IMR-90 (cell line): Measurements from ENCODE around the gene GUCY1B1. TPM values are rescaled to one million over a fixed set of nuclear protein-coding genes. Genes with fewer than 3 reads are reported as not detected.

Experiments used
- ATAC-seq: fragments of 200-7000 bp; cut with Tn5 transposase; 2 replicates; pipeline ENCODE4 v1.9.1; 2020; ENCODE audit warnings: low read depth, mild to moderate bottlenecking, moderate library complexity
- BruUV-seq: library from RNA; stranded (reverse); fragments of 400-500 nt; replicated peaks from 2 replicates; lab custom pipeline; 2021; lab: Mats Ljungman, UMichigan
- CTCF ChIA-PET: fragments of 300-600 bp; formaldehyde crosslinking; extraction: SDS; loops from one replicate; lab custom pipeline; 2021; ENCODE audit warnings: antibody characterized with exemption; lab: Yijun Ruan, JAX
- POLR2A ChIA-PET: fragments of 300-600 bp; sonication (Branson Sonifier 250); formaldehyde crosslinking; loops from one replicate; lab custom pipeline; 2022; ENCODE audit warnings: antibody characterized with exemption; ENCODE audit not compliant: unreplicated experiment; lab: Charles Lee
- DNase-seq: peaks from one replicate; pipeline ENCODE4 v3.0.0; 2013
- H2AFZ ChIP-seq: replicated peaks from 2 replicates; pipeline ENCODE3; 2013; ENCODE audit warnings: low read length, mild to moderate bottlenecking; ENCODE audit not compliant: poor library complexity
- H2AK5ac ChIP-seq: 2 replicates; pipeline ENCODE4 v1.6.1; 2013; ENCODE audit warnings: low read depth, low read length, inconsistent platforms
- H2AK9ac ChIP-seq: replicated peaks from 2 replicates; pipeline ENCODE3; 2013; ENCODE audit warnings: mild to moderate bottlenecking, low read depth, low read length, moderate library complexity; ENCODE audit not compliant: poor library complexity
- H2BK120ac ChIP-seq: 2 replicates; pipeline ENCODE4 v1.6.1; 2013; ENCODE audit warnings: low read depth, low read length, inconsistent platforms
- H2BK15ac ChIP-seq: 3 replicates; pipeline ENCODE4 v1.6.1; 2013; ENCODE audit warnings: low read depth, low read length, inconsistent platforms
- H2BK20ac ChIP-seq: 2 replicates; pipeline ENCODE4 v1.6.1; 2013; ENCODE audit warnings: low read depth, mild to moderate bottlenecking, inconsistent platforms, low read length, moderate library complexity
- H2BK5ac ChIP-seq: 2 replicates; pipeline ENCODE4 v1.6.1; 2013; ENCODE audit warnings: mild to moderate bottlenecking, low read depth, low read length, inconsistent platforms; ENCODE audit not compliant: poor library complexity, severe bottlenecking
- H3K14ac ChIP-seq: replicated peaks from 2 replicates; pipeline ENCODE4 v1.6.1; 2013; ENCODE audit warnings: low read depth, low read length, inconsistent platforms
- H3K18ac ChIP-seq: 2 replicates; pipeline ENCODE4 v1.6.1; 2013; ENCODE audit warnings: low read depth, low read length, control low read depth
- H3K23ac ChIP-seq: 2 replicates; pipeline ENCODE4 v1.6.1; 2013; ENCODE audit warnings: low read depth, low read length, inconsistent platforms
- H3K27ac ChIP-seq: 2 replicates; pipeline ENCODE4 v1.5.1; 2013; ENCODE audit warnings: mild to moderate bottlenecking, control low read depth, low read length; ENCODE audit not compliant: insufficient read depth
- H3K27me3 ChIP-seq: 2 replicates; pipeline ENCODE4 v1.6.1; 2013; ENCODE audit warnings: low read length; ENCODE audit not compliant: control insufficient read depth, insufficient read depth
- H3K36me3 ChIP-seq: 2 replicates; pipeline ENCODE4 v1.6.1; 2013; ENCODE audit warnings: low read length, mixed read lengths; ENCODE audit not compliant: control insufficient read depth, insufficient read depth
- H3K4ac ChIP-seq: 2 replicates; pipeline ENCODE4 v1.6.1; 2013; ENCODE audit warnings: low read depth, low read length, inconsistent platforms
- H3K4me1 ChIP-seq: 2 replicates; pipeline ENCODE4 v1.6.1; 2013; ENCODE audit warnings: low read length, mixed read lengths; ENCODE audit not compliant: control insufficient read depth, insufficient read depth
- H3K4me2 ChIP-seq: 2 replicates; pipeline ENCODE4 v1.6.1; 2013; ENCODE audit warnings: low read depth, mild to moderate bottlenecking, control low read depth, low read length, moderate library complexity
- H3K4me3 ChIP-seq: 2 replicates; pipeline ENCODE4 v1.5.1; 2013; ENCODE audit warnings: low read depth, mild to moderate bottlenecking, control low read depth, low read length, moderate library complexity; ENCODE audit not compliant: insufficient read depth
- H3K56ac ChIP-seq: 2 replicates; pipeline ENCODE4 v1.6.1; 2013; ENCODE audit warnings: low read length, inconsistent platforms; ENCODE audit not compliant: insufficient read depth; ENCODE audit errors: extremely low read depth
- H3K79me1 ChIP-seq, 2 experiments: 2 replicates each; pipeline ENCODE4 v1.6.1; 2013; ENCODE audit warnings: low read length in 2 of 2, inconsistent platforms in 1 of 2, low read depth in 1 of 2
- H3K9ac ChIP-seq: 2 replicates; pipeline ENCODE4 v1.6.1; 2013; ENCODE audit warnings: low read depth, low read length, control low read depth
- H3K9me1 ChIP-seq: 2 replicates; pipeline ENCODE4 v1.6.1; 2013; ENCODE audit warnings: low read length, inconsistent platforms; ENCODE audit not compliant: insufficient read depth
- H3K9me3 ChIP-seq: 2 replicates; pipeline ENCODE4 v1.6.1; 2013; ENCODE audit warnings: low read length; ENCODE audit not compliant: control insufficient read depth, insufficient read depth
- H4K20me1 ChIP-seq: 2 replicates; pipeline ENCODE4 v1.6.1; 2013; ENCODE audit warnings: low read length, inconsistent platforms; ENCODE audit not compliant: insufficient read depth
- H4K5ac ChIP-seq: 2 replicates; pipeline ENCODE4 v1.6.1; 2013; ENCODE audit warnings: mild to moderate bottlenecking, low read depth, low read length, control low read depth
- H4K8ac ChIP-seq, 2 experiments: 2 replicates each; pipeline ENCODE4 v1.6.1; 2013; ENCODE audit warnings: low read depth in 2 of 2, low read length in 2 of 2, control low read depth in 1 of 2, inconsistent platforms in 1 of 2
- H4K91ac ChIP-seq: 2 replicates; pipeline ENCODE4 v1.6.1; 2013; ENCODE audit warnings: low read depth, low read length, inconsistent platforms; ENCODE audit not compliant: insufficient read depth
- CEBPB ChIP-seq: IDR thresholded peaks from 2 replicates; pipeline ENCODE4 v1.6.1; 2012; ENCODE audit warnings: low read depth, low read length, improper control_type of control experiment
- CTCF ChIP-seq: conservative IDR thresholded peaks from 2 replicates; pipeline ENCODE4 v1.5.1; 2012; ENCODE audit warnings: mild to moderate bottlenecking, low read depth, low read length, improper control_type of control experiment
- ELK1 ChIP-seq: fragments of 150-350 bp; IDR thresholded peaks from 2 replicates; pipeline ENCODE4 v1.6.1; 2016; ENCODE audit warnings: low read depth, mild to moderate bottlenecking, low read length, moderate library complexity, borderline replicate concordance
- FOS ChIP-seq: fragments of 150-350 bp; IDR thresholded peaks from 2 replicates; pipeline ENCODE4 v1.6.1; 2016; ENCODE audit warnings: low read depth, low read length
- MAFK ChIP-seq: IDR thresholded peaks from 2 replicates; pipeline ENCODE4 v1.6.1; 2012; ENCODE audit warnings: low read depth, low read length, improper control_type of control experiment
- MAZ ChIP-seq: IDR thresholded peaks from 2 replicates; pipeline ENCODE4 v1.6.1; 2012; ENCODE audit warnings: low read depth, mild to moderate bottlenecking, low read length, improper control_type of control experiment, moderate library complexity, borderline replicate concordance
- MXI1 ChIP-seq: IDR thresholded peaks from 2 replicates; pipeline ENCODE4 v1.6.1; 2012; ENCODE audit warnings: low read depth, mild to moderate bottlenecking, low read length, moderate library complexity, borderline replicate concordance
- NFE2L2 ChIP-seq: fragments of 150-350 bp; IDR thresholded peaks from 2 replicates; pipeline ENCODE4 v1.6.1; 2016; ENCODE audit warnings: low read depth, mild to moderate bottlenecking, low read length
- POLR2A ChIP-seq: IDR thresholded peaks from 2 replicates; pipeline ENCODE4 v1.6.1; 2012; ENCODE audit warnings: mild to moderate bottlenecking, low read depth, low read length
- RAD21 ChIP-seq: IDR thresholded peaks from 2 replicates; pipeline ENCODE4 v1.6.1; 2012; ENCODE audit warnings: low read length, improper control_type of control experiment
- USF2 ChIP-seq: fragments of 150-350 bp; IDR thresholded peaks from 2 replicates; pipeline ENCODE4 v1.6.1; 2017; ENCODE audit warnings: mild to moderate bottlenecking, antibody characterized with exemption, low read length, low read depth
- WGBS, 2 experiments: methylation state at CpG; one replicate each; pipeline versions ENCODE4 v1.1.5 to v1.1.7; 2013; ENCODE audit warnings: missing lambda C conversion rate in 2 of 2; ENCODE audit not compliant: insufficient read length in 1 of 2; ENCODE audit errors: extremely low coverage in 2 of 2; 5-methylcytosine and 5-hydroxymethylcytosine counted together
- dilution Hi-C: fragments of 300-500 bp; cut with HindIII; formaldehyde crosslinking; loops from one replicate; pipeline ENCODE4 v1.14.3; 2018; ENCODE audit warnings: low sequenced_read_pairs; ENCODE audit not compliant: unreplicated experiment
- in situ Hi-C: fragments of 300-500 bp; cut with MboI; formaldehyde crosslinking; loops from 3 replicates; pipeline ENCODE4 v1.14.3; 2019; ENCODE audit warnings: low sequenced_read_pairs, inconsistent platforms, mixed read lengths
- intact Hi-C: fragments of 100-400 bp; cut with micrococcal nuclease; formaldehyde crosslinking; loops from 2 replicates; pipeline ENCODE4 v1.10.0; 2022
- polyA plus RNA-seq, 3 experiments: library from polyadenylated mRNA; depleted of rRNA; stranded (reverse); fragments of >200 nt; gene quantifications; 2 replicates each; pipeline ENCODE4 v1.2.3, GENCODE V29; 2012; ENCODE audit warnings: low replicate concordance in 1 of 3
- total RNA-seq: library from RNA; depleted of rRNA; stranded (reverse); fragments of >200 nt; gene quantifications from 2 replicates; pipeline ENCODE4 v1.2.3, GENCODE V29; 2012

The GUCY1B1 gene
- total and polyA plus RNA-seq, 2 of the 4 experiments (the other 2 are of a cell fraction), result 2.9 to 3.8 TPM

- POLR2A ChIA-PET, result no interaction called here
These were observed 15.2 kb downstream of the GUCY1B1 start for GRCh38 chr4:155774033-155774432.

More at GRCh38 chr4:155774033-155774432, 15.2 kb downstream of the GUCY1B1 start:
- no peaks in the 10 kb centered on the region for H3K79me1 ChIP-seq
- no peak overlapping the region for H3K4me3 ChIP-seq
- WGBS, 2 experiments, result 79% methylated on average over 2 of the region's 4 CpGs; no CpG with 5 or more reads in 1 of the 2 experiments
- peak overlapping the region; percentile 4; the same call in 1 of the 2 replicates for H3K18ac ChIP-seq
- H2AK9ac ChIP-seq, result no peak overlapping the region
- no peak overlapping the region for H3K23ac ChIP-seq
- H4K5ac ChIP-seq, result no peak overlapping the region
- no peak overlapping the region for H2BK20ac ChIP-seq
- no peaks in the 10 kb centered on the region for H3K9me3 ChIP-seq
- 0 out of 3 replicates have a peak overlapping the region, but pooled peaks have one; percentile 27 for H2BK15ac ChIP-seq
- dilution Hi-C loops (no loop called here), intact Hi-C loops (no loop called here), in situ Hi-C loops (no loop called here)
- no peak overlapping the region for H2BK120ac ChIP-seq
- H3K4me1 ChIP-seq, result peaks cover 5% of the 10 kb centered on the region
- H3K27me3 ChIP-seq, result no peaks in the 10 kb centered on the region
- H3K9ac ChIP-seq, result no peak overlapping the region
- no peak overlapping the region for H3K4me2 ChIP-seq
- no peak overlapping the region for H4K91ac ChIP-seq
- H3K14ac ChIP-seq, result no peak overlapping the region
- no peak overlapping the region for H3K56ac ChIP-seq
- H3K36me3 ChIP-seq, result peaks cover 7% of the 10 kb centered on the region; the same call in 1 of the 2 replicates
- no peak for TF ChIP-seq CTCF
- no peak for TF ChIP-seq USF2
- TF ChIP-seq POLR2A, result no peak
- TF ChIP-seq NFE2L2, result no peak
- no peak for TF ChIP-seq MAFK
- TF ChIP-seq CEBPB, result no peak
- TF ChIP-seq MAZ, result no peak
- no peak for TF ChIP-seq FOS
- TF ChIP-seq ELK1, result no peak
- TF ChIP-seq MXI1, result no peak
- TF ChIP-seq RAD21, result no peak
- H4K8ac ChIP-seq, result no peak overlapping the region
- no peaks in the 10 kb centered on the region for H3K9me1 ChIP-seq
- no peak overlapping the region for H2BK5ac ChIP-seq
- CTCF ChIA-PET, result interaction anchor here (1.1 kb wide), 1 partner anchor 24 kb away, joined by 3 read pairs; no protein-coding TSS in a partner anchor
- H2AK5ac ChIP-seq, result no peak overlapping the region
- no peak overlapping the region for H3K27ac ChIP-seq
- H3K4ac ChIP-seq, result no peak overlapping the region; the same call in 1 of the 2 replicates
- no peak for ATAC-seq
- DNase-seq, result no peak
- no peaks in the 10 kb centered on the region for H4K20me1 ChIP-seq
- no TSS peak for BruUV-seq
- H2AFZ ChIP-seq, result no peak overlapping the region
